Posterior cingulate gyrus (tissue), 11 donors: ENCODE data around the gene DYRK1A.
A peak's percentile ranks its signal among the peaks of the same experiment; 100 is the strongest.

Source experiments
- DNase-seq, 10 donors: peaks; one replicate each; pipeline versions ENCODE4 v3.0.0 to v3.0.0-alpha.2; 2020 to 2021; ENCODE audit warnings: mixed read lengths in 3 of 10
- intact Hi-C: fragments of 100-400 bp; cut with DNase I; formaldehyde crosslinking; loops from one replicate; pipeline ENCODE4 v1.15.1; 2023

DYRK1A gene

DNA sequence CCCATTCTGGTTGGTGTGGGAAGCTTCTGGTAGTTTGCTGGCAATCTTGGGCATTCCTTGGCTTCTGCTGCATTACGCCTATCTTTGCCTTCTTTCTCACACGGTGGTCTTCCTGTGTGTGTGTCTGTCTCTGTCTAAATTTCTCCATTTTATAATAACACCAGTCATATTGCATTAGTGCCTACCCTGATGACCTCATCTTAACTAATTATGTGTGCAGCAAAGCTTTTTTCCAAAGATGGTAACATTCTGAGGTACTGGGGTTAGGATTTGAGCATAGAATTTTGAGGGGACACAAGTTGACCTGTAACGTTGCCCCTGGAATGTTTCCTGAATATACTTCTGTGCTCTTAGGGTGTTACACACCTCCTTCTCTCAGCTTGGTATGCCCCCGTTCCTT, 77.1 kb downstream of the DYRK1A start:
- no peak for DNase-seq
- intact Hi-C loops = no loop called here

DNA sequence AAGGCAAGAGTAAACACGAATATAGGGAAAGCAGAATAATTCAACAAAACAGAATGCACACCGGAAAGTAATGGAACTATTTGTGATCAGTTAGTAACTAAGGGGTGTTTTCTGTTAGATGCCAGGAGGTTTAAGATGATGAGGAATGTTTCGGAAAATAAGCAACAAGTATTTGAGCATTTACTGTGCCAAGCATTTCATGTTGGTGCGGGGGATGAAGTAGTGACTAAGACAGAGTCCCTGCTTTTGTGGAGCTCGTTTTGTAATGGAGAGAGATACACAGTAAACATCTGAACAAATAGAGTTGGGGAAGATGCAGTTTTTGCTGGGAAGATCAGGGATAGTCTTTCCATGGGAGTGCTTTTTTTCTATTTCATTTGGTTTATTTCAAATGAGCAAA, 78.7 kb downstream of the DYRK1A start:
- DNase-seq = no peak
- intact Hi-C loops = no loop called here

DNA sequence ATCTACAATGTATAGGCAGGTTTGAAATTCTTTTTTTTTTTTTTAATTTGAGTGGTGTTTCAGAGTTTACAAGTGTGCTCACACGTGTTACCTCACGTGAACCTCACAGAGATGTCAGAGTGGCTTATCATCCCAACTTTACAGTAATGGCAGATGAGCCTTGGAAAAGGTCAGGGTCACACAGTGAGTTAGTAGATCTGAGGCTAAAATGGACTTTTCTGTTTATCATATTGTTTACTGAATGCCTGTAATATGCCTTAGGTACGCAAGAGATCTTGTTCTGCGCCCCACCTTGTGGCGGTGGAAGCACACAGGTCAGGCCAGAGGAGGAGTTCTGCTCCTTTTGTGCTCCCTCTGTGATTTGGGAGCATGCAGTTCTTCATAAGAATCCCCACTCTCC, 80.0 kb downstream of the DYRK1A start:
- intact Hi-C loops = no loop called here
- DNase-seq = no peak

DNA sequence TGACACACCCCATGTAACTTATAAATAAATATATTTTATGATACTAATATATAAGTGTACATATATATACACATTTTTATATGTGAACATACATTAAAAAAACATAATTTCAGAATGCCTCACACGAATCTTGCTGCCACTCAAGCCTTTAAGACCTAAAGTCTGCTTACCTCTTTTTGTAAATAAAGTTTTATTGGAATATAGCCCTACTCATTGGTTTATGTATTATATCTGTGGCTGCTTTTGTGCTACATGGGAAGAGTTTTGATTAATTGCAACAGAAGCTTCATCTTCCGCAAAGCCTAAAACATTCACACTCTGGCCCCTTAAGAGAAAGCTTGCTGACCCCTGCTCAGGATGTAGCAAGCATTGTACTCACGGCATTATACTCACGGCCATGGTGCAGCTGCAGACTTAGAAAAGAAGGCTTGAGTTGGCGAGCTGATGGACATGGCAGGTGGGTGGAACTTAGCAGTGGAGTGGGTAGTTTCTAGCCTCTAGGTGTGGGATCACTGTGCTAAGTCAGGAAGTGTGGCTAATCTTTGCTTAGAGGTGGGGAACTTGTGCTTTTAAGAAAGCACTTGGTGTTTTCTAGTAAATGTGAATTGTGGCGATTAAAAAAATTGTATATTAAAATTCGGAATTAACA, 80.8 kb downstream of the DYRK1A start:
- intact Hi-C loops = no loop called here
- no peak for DNase-seq

DNA sequence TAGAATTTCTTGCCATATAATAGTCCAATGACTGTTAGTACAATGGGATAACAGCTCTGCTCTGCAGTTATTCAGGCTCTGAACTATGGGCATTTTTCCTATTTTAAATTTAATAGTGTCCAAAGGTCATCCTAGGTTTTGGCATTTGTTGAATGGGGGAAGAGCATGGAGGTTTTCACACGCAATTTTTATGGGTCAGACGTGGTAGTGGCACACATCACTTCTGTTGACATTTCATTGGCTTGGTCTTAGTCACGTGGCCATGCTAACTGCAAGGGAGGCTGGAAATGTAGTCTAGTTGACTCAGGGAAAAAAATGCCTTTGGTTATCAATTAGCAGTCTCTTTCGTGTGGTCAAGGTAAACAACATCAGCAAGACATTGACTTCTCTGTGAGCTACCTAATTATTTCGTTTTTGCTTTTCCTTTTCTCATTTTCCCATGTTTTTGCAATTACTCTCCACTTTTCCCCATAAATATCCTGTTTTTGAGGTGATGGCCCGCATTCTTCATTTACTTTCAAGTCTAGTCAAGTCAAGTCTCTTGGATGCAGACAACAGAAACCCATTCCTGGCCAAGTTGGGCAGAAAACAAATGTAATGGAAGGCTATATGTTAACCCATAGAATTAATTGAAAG, 82.8 kb downstream of the DYRK1A start:
- DNase-seq = no peak
- intact Hi-C loops = loop anchor here (2.0 kb wide), 1 partner anchor 15 kb away; no protein-coding TSS in a partner anchor

DNA sequence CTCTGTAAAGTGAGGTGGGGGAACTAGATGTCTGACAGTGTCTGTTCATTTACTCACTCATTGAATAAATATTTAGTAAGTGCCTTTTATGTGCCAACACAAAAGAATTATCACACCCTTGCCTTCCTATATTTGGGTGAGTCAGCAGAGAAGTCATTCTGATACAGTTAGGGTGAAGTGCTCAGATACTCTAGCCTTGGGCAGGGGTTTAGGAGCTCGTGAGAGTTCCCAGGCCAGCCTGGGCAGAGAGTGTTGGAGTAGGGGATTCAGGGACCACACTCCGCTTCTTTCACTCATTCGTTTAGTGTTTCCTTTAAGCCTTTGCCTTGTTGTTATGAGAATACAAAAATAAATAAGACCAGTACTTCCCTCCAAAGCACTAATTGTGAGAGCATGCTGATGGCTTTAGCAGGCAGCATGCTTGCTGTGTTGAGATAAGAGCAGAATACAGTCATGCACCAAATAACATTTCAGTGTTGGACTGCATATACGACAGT, 83.9 kb downstream of the DYRK1A start:
- DNase-seq = no peak
- intact Hi-C loops = loop anchor here (10.0 kb wide), 1 partner anchor 186 kb away; the partner anchor contains the start of gene VPS26C

DNA sequence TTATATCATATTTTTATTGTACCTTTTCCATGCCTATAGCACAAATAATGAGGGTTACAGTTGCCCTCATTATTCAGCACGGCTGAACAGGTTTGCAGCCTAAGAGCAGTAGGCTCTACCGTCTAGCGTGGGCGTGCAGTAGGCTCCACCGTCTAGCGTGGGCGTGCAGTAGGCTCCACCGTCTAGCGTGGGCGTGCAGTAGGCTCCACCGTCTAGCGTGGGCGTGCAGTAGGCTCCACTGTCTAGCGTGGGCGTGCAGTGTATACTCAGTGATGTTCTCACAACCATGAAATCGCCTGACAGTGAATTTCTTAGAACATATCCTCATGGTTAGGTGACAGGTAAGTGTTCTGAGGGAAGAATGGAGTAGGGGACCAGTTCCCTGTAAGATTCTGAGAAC, 84.9 kb downstream of the DYRK1A start:
- intact Hi-C loops = loop anchor here (10.0 kb wide), 1 partner anchor 187 kb away; the partner anchor contains the start of gene VPS26C

DNA sequence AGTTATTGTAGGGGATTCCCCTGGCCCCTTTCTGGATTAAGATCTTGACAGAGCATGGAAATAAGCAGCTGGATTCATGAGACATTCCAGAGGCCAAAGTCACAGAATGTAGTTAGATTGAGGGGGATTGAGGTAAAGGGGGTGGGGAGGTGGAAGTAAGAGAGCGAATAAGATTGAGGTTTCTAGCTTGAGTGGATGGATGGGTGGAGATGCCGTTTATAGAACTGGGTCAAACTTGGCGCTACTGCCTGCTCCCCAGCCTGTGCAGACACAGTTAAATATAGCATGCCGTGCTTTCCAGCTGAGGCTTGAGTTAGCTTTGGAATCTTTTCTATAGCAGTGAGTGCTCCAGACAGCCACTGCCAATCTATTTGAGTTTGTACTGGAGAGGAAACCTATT, 85.7 kb downstream of the DYRK1A start:
- intact Hi-C loops = loop anchor here (10.0 kb wide), 1 partner anchor 187 kb away; the partner anchor contains the start of gene VPS26C
- DNase-seq = peak in 7 of 10 donors; percentile 27 to 88 (median 54)

More for the DNA sequence above, 84.9 kb downstream of the DYRK1A start:
- DNase-seq = no peak

DNA sequence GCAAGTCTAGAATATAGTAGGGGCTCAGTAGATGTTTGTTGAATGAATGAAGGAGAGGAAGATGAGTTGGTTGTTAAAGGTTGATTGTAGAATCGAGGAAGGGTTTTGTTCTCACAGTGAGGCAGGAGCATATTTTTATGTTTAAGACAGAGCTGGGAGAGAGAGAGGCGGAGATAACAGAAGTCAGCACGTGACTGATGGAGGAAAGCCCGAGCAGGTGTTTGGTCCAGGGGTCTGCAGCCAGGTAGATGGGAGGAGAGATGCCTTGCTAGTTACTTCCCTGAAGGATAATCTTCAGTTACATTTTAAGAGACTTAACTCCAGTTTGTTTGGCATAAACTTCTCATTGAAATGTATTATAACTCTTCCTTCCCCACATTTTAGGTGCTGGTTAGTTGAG, 86.8 kb downstream of the DYRK1A start:
- intact Hi-C loops = loop anchor here (10.0 kb wide), 1 partner anchor 189 kb away; the partner anchor contains the start of gene VPS26C
- no peak for DNase-seq

DNA sequence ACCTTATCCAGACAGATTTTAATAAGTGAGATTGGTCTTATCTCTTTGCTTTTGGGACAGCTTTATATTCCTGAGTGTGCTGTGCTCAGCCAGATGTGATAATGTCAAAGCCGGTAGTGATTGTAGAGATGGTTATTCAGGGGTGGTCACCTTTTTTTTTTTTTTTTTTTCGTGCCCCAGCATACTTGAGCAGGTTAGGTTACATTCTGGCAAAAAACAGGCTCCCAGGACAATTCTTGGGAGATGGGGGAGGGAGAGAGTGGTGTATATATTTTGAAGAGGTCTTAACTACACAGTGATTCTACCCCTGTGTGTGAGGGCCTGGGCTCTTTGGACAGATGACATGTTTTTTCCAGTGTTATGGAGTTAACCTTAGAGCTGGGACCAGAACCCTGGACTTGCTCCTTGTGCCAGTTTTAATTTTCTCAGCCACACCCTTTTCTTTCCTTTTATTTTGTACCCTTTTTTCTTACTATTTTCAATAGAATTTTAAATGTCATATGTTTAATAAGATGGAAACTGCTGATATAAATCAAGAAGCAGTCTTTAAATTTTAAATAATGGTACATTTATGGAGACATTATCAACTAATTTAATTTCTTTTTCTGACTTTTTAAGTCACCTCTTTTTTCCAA, 88.4 kb downstream of the DYRK1A start:
- intact Hi-C loops = loop anchor here (10.0 kb wide), 1 partner anchor 190 kb away; the partner anchor contains the start of gene VPS26C

DNA sequence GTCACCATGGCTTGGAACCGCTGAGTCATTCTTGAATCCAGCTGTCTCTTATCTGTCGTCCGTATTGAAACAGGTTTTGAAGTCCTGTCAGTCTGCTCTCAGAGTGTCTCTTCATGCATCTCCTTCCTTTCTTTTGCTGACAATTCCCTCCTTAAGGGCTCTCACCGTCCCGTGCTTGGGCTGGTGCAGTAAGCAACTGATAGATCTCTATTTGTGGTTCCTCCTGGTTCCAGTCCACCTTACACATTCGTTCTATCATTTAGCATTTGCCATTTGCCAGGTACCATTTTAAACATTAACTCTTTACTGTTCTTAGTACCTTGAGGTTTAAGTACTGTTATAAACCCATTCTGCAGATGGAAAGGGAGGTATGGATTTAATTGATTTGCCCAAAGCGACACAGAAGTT, 88.9 kb downstream of the DYRK1A start:
- intact Hi-C loops = loop anchor here (10.0 kb wide), 1 partner anchor 191 kb away; the partner anchor contains the start of gene VPS26C
- DNase-seq = no peak

More for the DNA sequence above, 88.4 kb downstream of the DYRK1A start:
- no peak for DNase-seq

DNA sequence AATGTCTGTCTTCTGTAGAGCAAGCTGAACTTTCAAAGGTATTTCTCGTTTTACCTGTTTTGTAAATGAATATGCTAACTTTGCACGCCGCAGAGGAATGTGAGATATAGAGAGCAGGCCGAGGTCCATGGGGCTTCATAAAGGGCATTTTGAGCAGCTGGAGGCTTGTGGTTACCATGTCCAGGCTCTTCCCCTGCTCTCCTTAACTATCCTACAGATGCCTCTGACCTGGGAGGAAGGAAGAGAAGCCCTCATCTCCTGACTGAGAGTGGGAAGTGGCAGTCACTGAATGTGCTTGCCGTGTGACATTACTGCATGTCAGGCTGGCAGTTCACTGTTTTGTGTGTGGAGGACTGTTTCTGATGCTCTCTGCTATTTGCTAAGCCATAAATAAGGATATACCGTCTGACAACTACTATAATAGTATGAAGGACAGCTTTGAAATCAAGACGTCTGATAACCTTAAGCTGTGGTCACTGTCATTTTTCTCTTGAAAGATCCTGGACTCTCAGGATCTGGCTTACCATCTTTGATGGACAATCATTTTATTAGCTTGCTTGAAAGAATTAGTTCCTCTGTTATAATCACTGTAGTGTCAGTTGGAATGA, 92.2 kb downstream of the DYRK1A start:
- DNase-seq = no peak
- intact Hi-C loops = loop anchor here (10.0 kb wide), 1 partner anchor 194 kb away; the partner anchor contains the start of gene VPS26C

DNA sequence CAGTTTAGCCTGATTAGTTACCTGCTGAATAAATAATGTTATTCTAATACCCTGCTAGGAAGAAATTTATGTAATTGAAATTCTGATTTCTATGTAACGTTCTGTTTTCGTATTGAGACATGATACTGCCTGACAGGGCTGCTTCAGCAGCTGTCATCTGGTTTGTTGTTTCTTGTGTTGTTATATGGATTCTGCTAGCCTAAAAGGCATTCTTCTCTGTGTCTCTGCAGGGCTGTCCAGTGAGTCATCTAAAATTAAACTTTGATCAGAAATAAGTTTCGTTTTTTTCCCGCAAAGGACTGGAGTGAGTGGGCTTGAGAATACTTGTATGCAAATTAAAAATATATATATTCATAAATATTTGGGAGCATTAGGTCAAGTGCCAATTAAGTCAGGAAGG, 93.0 kb downstream of the DYRK1A start:
- intact Hi-C loops = loop anchor here (10.0 kb wide), 1 partner anchor 195 kb away; the partner anchor contains the start of gene VPS26C
- no peak for DNase-seq

DNA sequence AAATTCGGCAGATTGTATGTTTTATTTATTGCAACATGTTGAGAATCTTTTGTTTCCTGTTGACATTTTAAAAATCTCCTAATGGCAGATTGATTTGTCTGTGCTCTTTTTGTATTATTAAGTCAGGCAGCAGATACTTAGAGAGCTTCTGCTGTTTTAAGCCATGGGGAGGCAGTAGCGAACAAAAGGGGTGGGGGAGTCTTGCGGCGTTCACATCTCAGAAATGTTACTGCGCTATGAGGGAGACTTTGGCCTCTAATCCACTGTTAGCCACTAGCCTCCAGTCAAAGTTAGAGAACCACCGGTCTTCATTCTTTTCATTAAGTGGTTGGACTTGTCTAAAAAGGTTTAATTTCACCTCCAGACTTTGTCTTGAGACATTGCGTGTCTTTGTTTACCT, 93.6 kb downstream of the DYRK1A start:
- no peak for DNase-seq
- intact Hi-C loops = loop anchor here (5.0 to 10.0 kb wide), 2 partner anchors 93 to 105 kb away; partner anchors contain the start of gene DYRK1A

DNA sequence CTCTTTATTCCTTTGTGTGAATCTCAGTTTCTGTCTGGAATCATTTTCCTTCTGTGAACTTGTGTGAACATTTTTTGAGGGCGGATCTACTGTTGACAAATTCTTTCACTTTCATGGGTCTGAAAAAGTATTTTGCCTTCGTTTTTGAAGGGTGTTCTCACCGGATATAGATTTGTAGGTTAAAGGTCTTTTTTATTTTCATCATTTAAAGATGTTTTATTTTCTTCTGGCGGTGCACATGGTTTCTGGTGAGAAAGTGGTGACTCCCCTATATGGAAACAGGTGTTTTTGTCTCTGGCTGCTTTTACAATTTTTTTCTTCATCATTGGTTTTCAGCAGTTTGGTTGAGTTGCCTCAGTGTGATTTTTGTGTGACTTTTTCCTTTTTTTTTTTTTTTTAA, 94.9 kb downstream of the DYRK1A start:
- DNase-seq = no peak
- intact Hi-C loops = loop anchor here (5.0 to 10.0 kb wide), 2 partner anchors 94 to 103 kb away; partner anchors contain the start of gene DYRK1A

DNA sequence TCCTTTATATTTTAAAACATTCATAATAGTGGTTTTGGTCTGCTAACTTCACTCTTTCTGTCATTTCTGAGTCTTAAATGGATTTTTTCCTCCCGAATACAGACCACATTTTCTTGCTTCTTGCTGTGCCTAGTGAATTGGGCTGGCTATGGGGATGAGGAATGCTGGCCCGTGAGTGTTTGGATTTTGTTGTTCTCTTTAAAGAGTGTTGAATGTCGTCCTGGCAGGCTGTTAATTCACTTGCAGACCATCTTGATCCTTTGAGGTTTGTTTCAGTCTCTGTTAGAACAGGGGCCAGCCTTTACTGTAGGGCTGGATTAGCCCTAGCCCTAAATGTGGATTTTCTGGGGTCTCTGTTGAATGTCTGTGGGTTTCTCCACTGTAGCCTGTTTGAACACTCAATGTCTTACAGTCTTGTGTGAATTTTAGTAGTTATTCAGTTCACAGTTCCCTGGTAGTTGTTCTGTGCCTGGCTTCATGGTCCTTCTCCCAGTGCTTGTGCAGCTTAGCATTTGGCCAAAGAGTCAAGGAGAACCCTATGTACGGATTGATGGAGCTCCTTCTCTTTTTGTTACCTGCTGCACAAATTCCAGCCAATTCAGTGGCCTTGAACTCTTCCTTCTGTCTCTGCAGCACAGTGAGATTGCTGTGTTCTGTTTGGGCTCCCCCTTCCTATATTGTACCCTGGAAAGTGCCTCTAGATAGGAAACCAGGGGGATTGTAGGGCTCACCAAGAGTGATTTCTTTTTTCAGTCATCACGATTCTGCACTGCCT, 95.7 kb downstream of the DYRK1A start:
- no peak for DNase-seq
- intact Hi-C loops = loop anchor here (2.0 to 10.0 kb wide), 3 partner anchors 51 to 103 kb away; partner anchors contain the start of gene DYRK1A

DNA sequence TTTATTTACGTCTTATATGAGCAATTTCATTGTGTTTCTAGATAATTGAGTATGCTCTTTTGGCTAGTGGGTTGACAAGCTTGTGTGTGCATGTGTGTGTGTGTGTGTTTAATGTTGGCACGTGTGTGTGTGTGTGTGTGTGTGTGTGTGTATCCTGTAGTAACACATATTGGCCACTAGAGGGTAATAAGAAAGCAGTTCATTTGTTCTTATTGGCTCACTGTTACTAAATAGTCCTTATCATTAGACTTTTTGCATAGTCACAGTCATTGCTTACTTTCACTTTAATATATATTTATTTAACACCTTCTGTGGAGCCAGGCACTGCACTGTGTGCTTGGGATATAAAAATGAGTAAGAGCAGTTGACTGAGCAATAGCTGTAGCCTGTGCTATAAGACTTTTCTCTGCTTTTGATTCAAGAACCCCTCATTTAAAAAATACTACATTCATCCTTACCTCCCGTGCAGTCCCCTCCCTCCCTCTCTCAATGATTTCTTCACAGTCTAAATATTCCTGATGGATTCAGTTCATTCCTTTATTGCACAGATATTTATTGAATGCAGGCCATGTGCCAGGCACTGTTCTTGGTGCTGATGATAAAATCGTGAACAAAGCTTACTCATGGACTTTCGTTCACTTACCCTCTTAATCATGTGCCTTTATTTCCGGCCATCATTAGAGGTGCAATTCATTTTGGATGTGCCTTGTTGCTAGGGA, 96.7 kb downstream of the DYRK1A start:
- intact Hi-C loops = loop anchor here (2.0 to 10.0 kb wide), 3 partner anchors 50 to 102 kb away; partner anchors contain the start of gene DYRK1A
- DNase-seq = no peak

DNA sequence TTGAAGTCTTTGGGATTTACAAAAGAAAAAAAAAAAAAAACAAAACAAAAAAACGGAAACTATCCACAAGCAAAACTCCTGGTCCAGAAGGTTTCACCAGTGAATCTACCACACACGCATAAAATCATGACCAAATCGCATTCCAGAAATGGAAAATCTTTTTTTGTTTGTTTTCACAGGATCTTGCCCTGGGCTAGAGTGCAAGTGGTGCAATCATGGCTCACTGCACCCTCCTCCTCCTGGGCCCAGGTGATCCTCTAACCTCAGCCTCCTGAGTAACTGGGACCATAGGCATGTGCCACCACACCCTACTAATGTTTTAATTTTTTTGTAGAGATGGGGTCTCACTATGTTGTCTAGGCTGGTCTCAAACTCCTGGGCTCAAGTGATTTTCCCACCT, 100.5 kb downstream of the DYRK1A start:
- no peak for DNase-seq
- intact Hi-C loops = loop anchor here (10.0 kb wide), 1 partner anchor 98 kb away; no protein-coding TSS in a partner anchor

DNA sequence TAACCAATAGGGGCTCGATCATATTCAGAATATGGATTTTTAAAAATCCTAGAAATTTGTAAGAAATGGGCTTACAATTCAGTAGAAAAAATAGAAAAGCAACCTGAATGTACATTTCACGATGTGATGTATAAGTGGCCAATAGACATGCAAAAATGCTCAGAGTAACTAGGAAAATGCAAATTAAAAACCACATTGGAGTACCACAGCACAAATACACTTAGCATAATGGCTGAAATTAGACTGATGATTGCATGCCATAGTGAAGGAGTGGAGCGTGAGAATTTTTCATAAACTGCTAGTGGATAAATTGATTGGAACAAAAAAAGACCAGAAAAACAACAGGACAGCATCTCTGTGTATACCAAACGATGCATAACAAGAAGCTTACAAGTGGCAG, 102.3 kb downstream of the DYRK1A start:
- intact Hi-C loops = loop anchor here (10.0 kb wide), 1 partner anchor 96 kb away; no protein-coding TSS in a partner anchor
- DNase-seq = no peak
